Measurements from ENCODE around the gene OPRD1.

The OPRD1 gene

GRCh38 chr1:28917757-28918118, 105.8 kb downstream of the OPRD1 start:
- H3K4me3 ChIP-seq (ENCODE audit: low read depth in 1 of 2, low read length in 2 of 2): no peak overlapping the region
- H3K27ac ChIP-seq (ENCODE audit: low read depth, low read length): no peak overlapping the region
- H3K27me3 ChIP-seq (ENCODE audit: control insufficient read depth in 1 of 2, insufficient read depth in 2 of 2, low read length in 2 of 2): no peaks in the 10 kb centered on the region
- no peak overlapping the region for H3K9ac ChIP-seq (ENCODE audit: low read depth in 1 of 2, low read length in 2 of 2)
- no peaks in the 10 kb centered on the region for H3K36me3 ChIP-seq (ENCODE audit: control insufficient read depth in 1 of 2, insufficient read depth in 2 of 2, low read length in 2 of 2)
- H3K4me1 ChIP-seq (ENCODE audit: control insufficient read depth in 1 of 2, insufficient read depth in 2 of 2, low read length in 2 of 2): peaks cover 7 to 16% of the 10 kb centered on the region in 2 donors
- no peaks in the 10 kb centered on the region for H3K9me3 ChIP-seq (ENCODE audit: control insufficient read depth in 1 of 2, low read length in 2 of 2)

Measured in duodenal mucosa (tissue), 2 donors.